Thyroid gland (tissue), 4 donors: Measurements from ENCODE around the gene TBC1D22A.

Experiments used
- POLR2A ChIP-seq, 2 donors: fragments of 450-650 bp; IDR thresholded peaks; one replicate each; pipeline ENCODE4 v1.6.1; 2017; ENCODE audit warnings: antibody characterized with exemption in 2 of 2, mild to moderate bottlenecking in 2 of 2, moderate library complexity in 1 of 2
- TF ChIP-seq, protein P1 (sequence below), 6 experiments: fragments of 200-600 bp in 3 of 6; fragments of 450-650 bp in 3 of 6; sonication (generic) in 3 of 6; IDR thresholded peaks; one replicate each; pipeline ENCODE4 v1.5.1; 2016 to 2019; ENCODE audit warnings: antibody characterized with exemption in 6 of 6, mild to moderate bottlenecking in 2 of 6, inconsistent platforms in 1 of 6, moderate library complexity in 1 of 6

DNA sequence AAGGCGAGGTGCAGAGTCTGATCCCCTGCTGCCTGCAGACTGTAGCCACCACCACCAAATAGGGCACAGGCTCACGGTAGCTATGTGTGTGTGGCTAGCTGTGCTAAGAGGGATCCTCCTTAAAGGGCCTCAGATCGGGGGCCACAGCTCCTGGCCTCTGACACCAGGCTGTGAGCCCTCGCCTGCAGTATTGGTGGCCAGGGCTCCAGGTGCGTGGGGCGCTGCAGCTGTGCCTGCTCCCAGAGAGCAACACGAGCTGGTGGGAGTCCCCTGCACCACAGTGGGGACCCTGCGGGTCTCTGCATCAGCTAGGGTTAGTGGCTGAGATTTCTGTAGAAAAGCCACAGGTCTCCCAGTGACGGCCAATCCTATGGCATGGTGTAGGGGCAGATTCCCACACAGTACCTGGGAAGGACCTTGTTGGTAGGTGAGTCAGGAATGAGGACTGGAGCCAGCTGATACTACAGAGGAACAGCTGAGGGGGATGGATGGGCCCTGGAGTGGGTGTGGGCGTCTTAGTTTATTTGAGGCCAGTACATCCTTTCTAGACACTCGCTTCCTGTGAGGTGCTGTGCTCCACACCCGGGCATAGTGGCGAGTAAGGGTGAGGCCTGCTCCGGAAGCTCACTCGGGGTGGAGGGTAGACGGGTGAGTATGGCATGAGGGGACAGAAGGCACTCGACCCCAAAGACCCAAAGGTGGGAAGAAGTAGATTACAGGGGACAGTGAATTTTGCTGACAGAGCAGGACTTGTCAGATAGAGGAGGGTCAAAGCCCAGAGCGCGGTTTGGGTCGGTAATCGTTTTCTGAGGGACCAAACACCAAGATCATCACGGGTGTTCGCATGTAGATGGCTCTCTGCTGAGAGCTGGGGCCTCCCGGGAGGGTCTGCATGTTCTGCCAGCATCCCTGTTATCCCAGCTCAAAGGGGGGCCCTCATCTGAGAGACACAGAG, 212.5 kb downstream of the TBC1D22A start:
- no peak for TF ChIP-seq POLR2A (IDR thresholded peaks at IDR 0.05)
- TF ChIP-seq, protein P1, sequence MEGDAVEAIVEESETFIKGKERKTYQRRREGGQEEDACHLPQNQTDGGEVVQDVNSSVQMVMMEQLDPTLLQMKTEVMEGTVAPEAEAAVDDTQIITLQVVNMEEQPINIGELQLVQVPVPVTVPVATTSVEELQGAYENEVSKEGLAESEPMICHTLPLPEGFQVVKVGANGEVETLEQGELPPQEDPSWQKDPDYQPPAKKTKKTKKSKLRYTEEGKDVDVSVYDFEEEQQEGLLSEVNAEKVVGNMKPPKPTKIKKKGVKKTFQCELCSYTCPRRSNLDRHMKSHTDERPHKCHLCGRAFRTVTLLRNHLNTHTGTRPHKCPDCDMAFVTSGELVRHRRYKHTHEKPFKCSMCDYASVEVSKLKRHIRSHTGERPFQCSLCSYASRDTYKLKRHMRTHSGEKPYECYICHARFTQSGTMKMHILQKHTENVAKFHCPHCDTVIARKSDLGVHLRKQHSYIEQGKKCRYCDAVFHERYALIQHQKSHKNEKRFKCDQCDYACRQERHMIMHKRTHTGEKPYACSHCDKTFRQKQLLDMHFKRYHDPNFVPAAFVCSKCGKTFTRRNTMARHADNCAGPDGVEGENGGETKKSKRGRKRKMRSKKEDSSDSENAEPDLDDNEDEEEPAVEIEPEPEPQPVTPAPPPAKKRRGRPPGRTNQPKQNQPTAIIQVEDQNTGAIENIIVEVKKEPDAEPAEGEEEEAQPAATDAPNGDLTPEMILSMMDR (IDR thresholded peaks at IDR 0.05), result no peak
